K562 (cell line): ENCODE data around the gene NUBP2. TPM values are rescaled to one million over a fixed set of nuclear protein-coding genes. Genes with fewer than 3 reads are reported as not detected.

ENCODE experiments used
- DIDO1 ChIP-seq: fragments of 450-650 bp; IDR thresholded peaks from 2 replicates; pipeline ENCODE4 v1.6.1; 2016; ENCODE audit warnings: low read depth, missing biosample characterization, missing genetic modification characterization
- FOXJ3 ChIP-seq: sonication (generic); formaldehyde crosslinking; IDR thresholded peaks from 2 replicates; pipeline ENCODE4 v1.4.0; 2020; ENCODE audit warnings: mild to moderate bottlenecking, missing genetic modification reagents
- GTF2A2 ChIP-seq: IDR thresholded peaks from 2 replicates; pipeline ENCODE4 v1.6.1; 2016; ENCODE audit warnings: mild to moderate bottlenecking, missing genetic modification characterization, missing compliant biosample characterization
- KAT2B ChIP-seq: IDR thresholded peaks from one replicate; pipeline ENCODE4 v1.6.1; 2012; ENCODE audit warnings: low read depth, mild to moderate bottlenecking, control low read depth, inconsistent platforms, low read length, moderate library complexity
- KDM5B ChIP-seq: fragments of 200-600 bp; sonication (generic); IDR thresholded peaks from 2 replicates; pipeline ENCODE4 v1.6.1; 2012; ENCODE audit warnings: low read depth, mild to moderate bottlenecking, moderate library complexity, low read length, control low read depth, inconsistent platforms; ENCODE audit not compliant: insufficient replicate concordance
- NR3C1 ChIP-seq: sonication (generic); formaldehyde crosslinking; IDR thresholded peaks from 2 replicates; pipeline ENCODE4 v1.8.1; 2022; ENCODE audit warnings: missing genetic modification reagents
- PHB ChIP-seq: fragments of 250-450 bp; sonication (Bioruptor Pico); IDR thresholded peaks from 2 replicates; pipeline ENCODE4 v1.5.0; 2021
- PURB ChIP-seq: sonication (generic); formaldehyde crosslinking; IDR thresholded peaks from 2 replicates; pipeline ENCODE4 v1.9.0; 2021; ENCODE audit warnings: low read depth, mild to moderate bottlenecking, missing genetic modification reagents
- RAD51 ChIP-seq: fragments of 450-650 bp; IDR thresholded peaks from 2 replicates; pipeline ENCODE4 v1.7.1; 2016; ENCODE audit warnings: low read depth, mild to moderate bottlenecking, borderline replicate concordance
- TRIM24 ChIP-seq, 2 experiments: fragments of 450-650 bp; IDR thresholded peaks; 2 replicates each; pipeline ENCODE4 v1.6.1; 2016
- ZNF134 ChIP-seq: fragments of 250-450 bp; sonication (Bioruptor Pico); conservative IDR thresholded peaks from 2 replicates; pipeline ENCODE4 v1.4.0; 2020
- ZNF174 ChIP-seq: fragments of 250-450 bp; sonication (Bioruptor Pico); IDR thresholded peaks from 2 replicates; pipeline ENCODE4 v1.4.0; 2020; ENCODE audit warnings: mild to moderate bottlenecking
- polyA plus RNA-seq, 8 experiments: library from polyadenylated mRNA; depleted of rRNA in 4 of 8; stranded (reverse) in 5 of 8; unstranded in 3 of 8; fragments of >200 nt; fragmentation: Nextera tagmentation in 2 of 8; fragmentation: Illumina TruSeq in 1 of 8; extraction: Ambion mirVana in 2 of 8; extraction: Trizol in 1 of 8; gene quantifications; 2 replicates each; pipeline versions ENCODE4 v1.2.1 to v1.2.3, GENCODE V29; 2011 to 2014; ENCODE audit warnings: inconsistent platforms in 1 of 8, missing spikeins in 1 of 8
- total RNA-seq, 7 experiments: library from RNA; depleted of rRNA in 6 of 7; stranded (reverse); fragments of >200 nt in 6 of 7; fragmentation: Illumina TruSeq in 2 of 7; extraction: Trizol in 2 of 7; gene quantifications; 2 replicates each; pipeline versions ENCODE4 v1.2.1 to v1.2.3, GENCODE V29; 2011 to 2021; ENCODE audit warnings: low replicate concordance in 1 of 7
- TF ChIP-seq, protein P1 (sequence below): fragments of 250-450 bp; sonication (Bioruptor Pico); IDR thresholded peaks from 2 replicates; pipeline ENCODE4 v1.8.0; 2021; ENCODE audit warnings: moderate library complexity, mild to moderate bottlenecking, inconsistent platforms
- TF ChIP-seq, protein P2 (sequence below), 2 experiments: fragments of 200-800 bp in 1 of 2; sonication (Bioruptor generic) in 1 of 2; sonication (generic) in 1 of 2; formaldehyde crosslinking in 1 of 2; IDR thresholded peaks in 1 of 2; conservative IDR thresholded peaks in 1 of 2; 2 replicates each; pipeline versions ENCODE4 v1.5.0 to v1.6.1; 2016 to 2020; ENCODE audit warnings: missing compliant biosample characterization in 1 of 2, missing genetic modification characterization in 1 of 2, missing genetic modification reagents in 1 of 2
- TF ChIP-seq, protein P3 (sequence below): conservative IDR thresholded peaks from 2 replicates; pipeline ENCODE4 v1.6.1; 2011; ENCODE audit warnings: low read depth, mild to moderate bottlenecking, low read length; ENCODE audit not compliant: control insufficient read depth
- TF ChIP-seq, protein P4 (sequence below), 2 experiments: fragments of 250-450 bp in 1 of 2; fragments of 450-650 bp in 1 of 2; sonication (Bioruptor Pico) in 1 of 2; IDR thresholded peaks; 2 replicates each; pipeline versions ENCODE4 v1.6.1 to v1.8.0; 2016 to 2021; ENCODE audit warnings: mild to moderate bottlenecking in 2 of 2, moderate library complexity in 2 of 2, missing compliant biosample characterization in 1 of 2, missing genetic modification characterization in 1 of 2
- TF ChIP-seq, protein P5 (sequence below): fragments of 450-650 bp; formaldehyde crosslinking; IDR thresholded peaks from 2 replicates; pipeline ENCODE4 v1.4.0; 2020; ENCODE audit warnings: mild to moderate bottlenecking
- TF ChIP-seq, protein P6 (sequence below): fragments of 250-450 bp; sonication (Bioruptor Pico); IDR thresholded peaks from 2 replicates; pipeline ENCODE4 v1.5.0; 2022; ENCODE audit warnings: mild to moderate bottlenecking
- TF ChIP-seq, protein P7 (sequence below): fragments of 450-650 bp; IDR thresholded peaks from one replicate; pipeline ENCODE4 v1.6.1; 2018; ENCODE audit warnings: mild to moderate bottlenecking, moderate library complexity; ENCODE audit not compliant: partially characterized antibody

Gene NUBP2
- total and polyA plus RNA-seq, 9 of the 15 experiments (the other 6 are each of a cell fraction or from before 2014, with no cell fraction given), result 1.8 to 115 (median 24.0) TPM

DNA sequence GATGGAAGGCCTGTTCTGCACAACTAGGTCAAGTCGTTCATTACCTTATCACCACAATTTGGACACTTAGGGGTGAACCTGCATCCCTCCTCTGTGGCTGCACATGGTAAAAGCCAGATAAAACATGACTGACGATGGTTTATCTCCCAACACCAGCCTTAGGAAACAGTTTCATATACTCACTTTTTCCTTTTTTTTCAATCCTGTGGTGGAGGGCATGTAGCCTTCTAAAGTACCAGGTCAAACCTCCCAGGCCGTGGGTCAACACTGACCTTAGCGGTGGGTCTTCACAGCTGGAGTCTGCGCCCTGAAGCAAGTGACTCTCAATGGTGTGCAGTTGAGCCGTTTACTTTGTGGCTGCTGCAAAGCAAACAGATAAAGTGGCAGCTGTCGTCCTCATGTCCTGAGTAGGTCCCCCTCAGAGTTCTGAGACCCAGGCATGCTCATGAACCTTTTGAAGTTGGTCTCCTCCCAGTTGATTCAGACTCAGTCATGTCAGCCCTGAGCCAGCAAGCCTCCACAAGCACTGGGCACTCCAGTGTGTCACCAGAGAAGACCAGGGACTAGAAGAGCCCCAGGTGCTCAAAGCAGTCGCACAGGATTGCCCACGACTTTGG is 50.2 kb downstream of the NUBP2 start (continued):
- TF ChIP-seq, protein P1, sequence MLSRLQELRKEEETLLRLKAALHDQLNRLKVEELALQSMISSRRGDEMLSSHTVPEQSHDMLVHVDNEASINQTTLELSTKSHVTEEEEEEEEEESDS (CRISPR knock-in tag), result no peak
- TF ChIP-seq PURB (no peak), ZNF134 (CRISPR knock-in tag) (no peak), GTF2A2 (no peak), PHB (CRISPR knock-in tag) (no peak), ZNF174 (CRISPR knock-in tag) (no peak), KAT2B (no peak), NR3C1 (CRISPR knock-in tag) (no peak), KDM5B (no peak), DIDO1 (no peak), RAD51 (0 out of 2 replicates have a peak, but pooled peaks have one; percentile 22), FOXJ3 (CRISPR knock-in tag) (no peak), TRIM24 (IDR thresholded peaks at IDR 0.05) (peak; percentile 91 to 93)
- TF ChIP-seq, protein P2, sequence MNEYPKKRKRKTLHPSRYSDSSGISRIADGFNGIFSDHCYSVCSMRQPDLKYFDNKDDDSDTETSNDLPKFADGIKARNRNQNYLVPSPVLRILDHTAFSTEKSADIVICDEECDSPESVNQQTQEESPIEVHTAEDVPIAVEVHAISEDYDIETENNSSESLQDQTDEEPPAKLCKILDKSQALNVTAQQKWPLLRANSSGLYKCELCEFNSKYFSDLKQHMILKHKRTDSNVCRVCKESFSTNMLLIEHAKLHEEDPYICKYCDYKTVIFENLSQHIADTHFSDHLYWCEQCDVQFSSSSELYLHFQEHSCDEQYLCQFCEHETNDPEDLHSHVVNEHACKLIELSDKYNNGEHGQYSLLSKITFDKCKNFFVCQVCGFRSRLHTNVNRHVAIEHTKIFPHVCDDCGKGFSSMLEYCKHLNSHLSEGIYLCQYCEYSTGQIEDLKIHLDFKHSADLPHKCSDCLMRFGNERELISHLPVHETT (CRISPR knock-in tag; conservative IDR thresholded peaks at IDR 0.05 in 1 of 2, IDR thresholded peaks at IDR 0.05 in 1 of 2), result peak in 1 of 2 experiments; percentile 80; a peak in 2 of 4 replicates
- TF ChIP-seq, protein P3, sequence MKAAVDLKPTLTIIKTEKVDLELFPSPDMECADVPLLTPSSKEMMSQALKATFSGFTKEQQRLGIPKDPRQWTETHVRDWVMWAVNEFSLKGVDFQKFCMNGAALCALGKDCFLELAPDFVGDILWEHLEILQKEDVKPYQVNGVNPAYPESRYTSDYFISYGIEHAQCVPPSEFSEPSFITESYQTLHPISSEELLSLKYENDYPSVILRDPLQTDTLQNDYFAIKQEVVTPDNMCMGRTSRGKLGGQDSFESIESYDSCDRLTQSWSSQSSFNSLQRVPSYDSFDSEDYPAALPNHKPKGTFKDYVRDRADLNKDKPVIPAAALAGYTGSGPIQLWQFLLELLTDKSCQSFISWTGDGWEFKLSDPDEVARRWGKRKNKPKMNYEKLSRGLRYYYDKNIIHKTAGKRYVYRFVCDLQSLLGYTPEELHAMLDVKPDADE, result no peak
- TF ChIP-seq, protein P4, sequence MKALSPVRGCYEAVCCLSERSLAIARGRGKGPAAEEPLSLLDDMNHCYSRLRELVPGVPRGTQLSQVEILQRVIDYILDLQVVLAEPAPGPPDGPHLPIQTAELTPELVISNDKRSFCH (CRISPR knock-in tag; IDR thresholded peaks at IDR 0.05), result no peak
- TF ChIP-seq, protein P4 (tag; IDR thresholded peaks at IDR 0.05), result peak; percentile 92; the same call in 1 of the 2 replicates
- TF ChIP-seq, protein P5, sequence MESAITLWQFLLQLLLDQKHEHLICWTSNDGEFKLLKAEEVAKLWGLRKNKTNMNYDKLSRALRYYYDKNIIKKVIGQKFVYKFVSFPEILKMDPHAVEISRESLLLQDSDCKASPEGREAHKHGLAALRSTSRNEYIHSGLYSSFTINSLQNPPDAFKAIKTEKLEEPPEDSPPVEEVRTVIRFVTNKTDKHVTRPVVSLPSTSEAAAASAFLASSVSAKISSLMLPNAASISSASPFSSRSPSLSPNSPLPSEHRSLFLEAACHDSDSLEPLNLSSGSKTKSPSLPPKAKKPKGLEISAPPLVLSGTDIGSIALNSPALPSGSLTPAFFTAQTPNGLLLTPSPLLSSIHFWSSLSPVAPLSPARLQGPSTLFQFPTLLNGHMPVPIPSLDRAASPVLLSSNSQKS, result no peak
- TF ChIP-seq, protein P6, sequence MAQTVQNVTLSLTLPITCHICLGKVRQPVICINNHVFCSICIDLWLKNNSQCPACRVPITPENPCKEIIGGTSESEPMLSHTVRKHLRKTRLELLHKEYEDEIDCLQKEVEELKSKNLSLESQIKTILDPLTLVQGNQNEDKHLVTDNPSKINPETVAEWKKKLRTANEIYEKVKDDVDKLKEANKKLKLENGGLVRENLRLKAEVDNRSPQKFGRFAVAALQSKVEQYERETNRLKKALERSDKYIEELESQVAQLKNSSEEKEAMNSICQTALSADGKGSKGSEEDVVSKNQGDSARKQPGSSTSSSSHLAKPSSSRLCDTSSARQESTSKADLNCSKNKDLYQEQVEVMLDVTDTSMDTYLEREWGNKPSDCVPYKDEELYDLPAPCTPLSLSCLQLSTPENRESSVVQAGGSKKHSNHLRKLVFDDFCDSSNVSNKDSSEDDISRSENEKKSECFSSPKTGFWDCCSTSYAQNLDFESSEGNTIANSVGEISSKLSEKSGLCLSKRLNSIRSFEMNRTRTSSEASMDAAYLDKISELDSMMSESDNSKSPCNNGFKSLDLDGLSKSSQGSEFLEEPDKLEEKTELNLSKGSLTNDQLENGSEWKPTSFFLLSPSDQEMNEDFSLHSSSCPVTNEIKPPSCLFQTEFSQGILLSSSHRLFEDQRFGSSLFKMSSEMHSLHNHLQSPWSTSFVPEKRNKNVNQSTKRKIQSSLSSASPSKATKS (CRISPR knock-in tag), result no peak
- TF ChIP-seq, protein P7, sequence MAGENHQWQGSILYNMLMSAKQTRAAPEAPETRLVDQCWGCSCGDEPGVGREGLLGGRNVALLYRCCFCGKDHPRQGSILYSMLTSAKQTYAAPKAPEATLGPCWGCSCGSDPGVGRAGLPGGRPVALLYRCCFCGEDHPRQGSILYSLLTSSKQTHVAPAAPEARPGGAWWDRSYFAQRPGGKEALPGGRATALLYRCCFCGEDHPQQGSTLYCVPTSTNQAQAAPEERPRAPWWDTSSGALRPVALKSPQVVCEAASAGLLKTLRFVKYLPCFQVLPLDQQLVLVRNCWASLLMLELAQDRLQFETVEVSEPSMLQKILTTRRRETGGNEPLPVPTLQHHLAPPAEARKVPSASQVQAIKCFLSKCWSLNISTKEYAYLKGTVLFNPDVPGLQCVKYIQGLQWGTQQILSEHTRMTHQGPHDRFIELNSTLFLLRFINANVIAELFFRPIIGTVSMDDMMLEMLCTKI, result no peak
